ENCODE results near the gene PAF1.

GRCh38 chr19:39370735-39371134 is 20.2 kb downstream of the PAF1 start:
- TF ChIP-seq, protein P1, sequence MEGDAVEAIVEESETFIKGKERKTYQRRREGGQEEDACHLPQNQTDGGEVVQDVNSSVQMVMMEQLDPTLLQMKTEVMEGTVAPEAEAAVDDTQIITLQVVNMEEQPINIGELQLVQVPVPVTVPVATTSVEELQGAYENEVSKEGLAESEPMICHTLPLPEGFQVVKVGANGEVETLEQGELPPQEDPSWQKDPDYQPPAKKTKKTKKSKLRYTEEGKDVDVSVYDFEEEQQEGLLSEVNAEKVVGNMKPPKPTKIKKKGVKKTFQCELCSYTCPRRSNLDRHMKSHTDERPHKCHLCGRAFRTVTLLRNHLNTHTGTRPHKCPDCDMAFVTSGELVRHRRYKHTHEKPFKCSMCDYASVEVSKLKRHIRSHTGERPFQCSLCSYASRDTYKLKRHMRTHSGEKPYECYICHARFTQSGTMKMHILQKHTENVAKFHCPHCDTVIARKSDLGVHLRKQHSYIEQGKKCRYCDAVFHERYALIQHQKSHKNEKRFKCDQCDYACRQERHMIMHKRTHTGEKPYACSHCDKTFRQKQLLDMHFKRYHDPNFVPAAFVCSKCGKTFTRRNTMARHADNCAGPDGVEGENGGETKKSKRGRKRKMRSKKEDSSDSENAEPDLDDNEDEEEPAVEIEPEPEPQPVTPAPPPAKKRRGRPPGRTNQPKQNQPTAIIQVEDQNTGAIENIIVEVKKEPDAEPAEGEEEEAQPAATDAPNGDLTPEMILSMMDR (IDR thresholded peaks at IDR 0.05; ENCODE audit: borderline replicate concordance, extremely low read depth, low read length, poor library complexity, severe bottlenecking), result no peak
- no peak for TF ChIP-seq EZH2 (IDR thresholded peaks at IDR 0.05; ENCODE audit: borderline replicate concordance, low read depth, low read length, severe bottlenecking)

All from DND-41 (cell line).